ENCODE measurements around the gene PKD1L1. TPM values are rescaled to one million over a fixed set of nuclear protein-coding genes. Genes with fewer than 3 reads are reported as not detected.

Gene PKD1L1
- total RNA-seq, 1 experiment from 2014 or later, result not detected

DNA sequence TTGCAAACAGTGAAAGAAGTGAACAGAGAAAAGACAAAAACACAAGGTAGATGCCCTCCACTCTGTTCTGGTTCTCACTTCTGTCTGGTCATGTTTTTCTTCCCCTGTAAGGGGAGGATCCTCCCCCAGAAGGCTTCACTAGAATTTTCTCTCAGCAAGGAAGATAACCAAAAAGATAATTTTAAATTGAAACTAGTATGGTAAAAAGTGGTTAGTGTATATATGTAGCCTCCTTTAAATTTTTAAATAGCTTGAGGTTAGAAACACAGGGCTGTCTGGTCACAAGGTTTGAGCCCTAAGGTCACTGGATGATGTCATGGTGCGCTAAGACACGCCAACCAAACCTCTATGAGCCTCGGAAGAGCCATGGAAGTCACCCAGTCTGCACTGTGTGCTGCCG lies 5.6 kb upstream of the PKD1L1 start:
- no peak overlapping the region for H3K27ac ChIP-seq (ENCODE audit: low read depth, low read length, poor library complexity, severe bottlenecking)
- H3K36me3 ChIP-seq (ENCODE audit: insufficient read depth, low read length, poor library complexity, severe bottlenecking), result peaks cover 6% of the 10 kb centered on the region
- ChIA-PET POLR2A (ENCODE audit: low non-redundant PET) (no interaction called here), CTCF (interaction anchor here (0.6 kb wide), 1 partner anchor 16 kb away, joined by 3 read pairs; no protein-coding TSS in a partner anchor)
- DNase-seq (ENCODE audit: low spot score), result no peak
- H3K4me1 ChIP-seq (ENCODE audit: insufficient read depth, low read length, poor library complexity, severe bottlenecking), result no peaks in the 10 kb centered on the region
- no peaks in the 10 kb centered on the region for H3K27me3 ChIP-seq (replicated peaks; ENCODE audit: insufficient read depth, low read depth, low read length, poor library complexity)
- intact Hi-C loops (cut with micrococcal nuclease; ENCODE audit: unreplicated experiment), result no loop called here
- no peak overlapping the region for H3K4me3 ChIP-seq (ENCODE audit: low read depth, low read length, poor library complexity, severe bottlenecking)
- TF ChIP-seq, protein P1, sequence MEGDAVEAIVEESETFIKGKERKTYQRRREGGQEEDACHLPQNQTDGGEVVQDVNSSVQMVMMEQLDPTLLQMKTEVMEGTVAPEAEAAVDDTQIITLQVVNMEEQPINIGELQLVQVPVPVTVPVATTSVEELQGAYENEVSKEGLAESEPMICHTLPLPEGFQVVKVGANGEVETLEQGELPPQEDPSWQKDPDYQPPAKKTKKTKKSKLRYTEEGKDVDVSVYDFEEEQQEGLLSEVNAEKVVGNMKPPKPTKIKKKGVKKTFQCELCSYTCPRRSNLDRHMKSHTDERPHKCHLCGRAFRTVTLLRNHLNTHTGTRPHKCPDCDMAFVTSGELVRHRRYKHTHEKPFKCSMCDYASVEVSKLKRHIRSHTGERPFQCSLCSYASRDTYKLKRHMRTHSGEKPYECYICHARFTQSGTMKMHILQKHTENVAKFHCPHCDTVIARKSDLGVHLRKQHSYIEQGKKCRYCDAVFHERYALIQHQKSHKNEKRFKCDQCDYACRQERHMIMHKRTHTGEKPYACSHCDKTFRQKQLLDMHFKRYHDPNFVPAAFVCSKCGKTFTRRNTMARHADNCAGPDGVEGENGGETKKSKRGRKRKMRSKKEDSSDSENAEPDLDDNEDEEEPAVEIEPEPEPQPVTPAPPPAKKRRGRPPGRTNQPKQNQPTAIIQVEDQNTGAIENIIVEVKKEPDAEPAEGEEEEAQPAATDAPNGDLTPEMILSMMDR (conservative IDR thresholded peaks at IDR 0.05; ENCODE audit: low read depth, low read length), result no peak
- TF ChIP-seq EZH2 (IDR thresholded peaks at IDR 0.05; ENCODE audit: borderline replicate concordance, low read depth, low read length, poor library complexity, severe bottlenecking), result no peak
- no TSS peak for BruUV-seq (replicated peaks)
- no peaks in the 10 kb centered on the region for H3K9me3 ChIP-seq (ENCODE audit: low read depth, low read length, poor library complexity, severe bottlenecking)

DNA sequence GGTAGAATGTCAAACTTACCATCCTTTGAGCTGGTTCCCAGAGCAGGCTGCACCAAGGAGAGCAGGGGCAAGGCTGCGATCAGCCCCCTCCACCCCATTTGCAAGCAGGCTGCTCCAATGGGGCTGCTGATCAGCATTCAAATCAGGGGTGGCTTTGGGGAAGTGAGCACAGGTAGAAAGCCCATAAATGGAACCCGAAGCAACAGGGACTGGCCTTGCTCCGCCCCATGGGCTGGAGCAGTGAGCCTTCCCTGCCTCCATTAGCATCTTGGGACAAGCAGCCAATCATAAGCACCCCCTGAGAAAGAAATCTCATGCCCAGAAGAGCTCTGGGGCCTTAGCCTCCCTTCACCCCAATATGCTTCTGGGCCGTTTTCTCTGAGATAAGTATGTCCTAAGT lies 4.0 kb upstream of the PKD1L1 start:
- TF ChIP-seq, protein P1 (conservative IDR thresholded peaks at IDR 0.05; ENCODE audit: low read depth, low read length), result no peak
- no peak for TF ChIP-seq EZH2 (IDR thresholded peaks at IDR 0.05; ENCODE audit: borderline replicate concordance, low read depth, low read length, poor library complexity, severe bottlenecking)
- Histone ChIP-seq H3K36me3 (ENCODE audit: insufficient read depth, low read length, poor library complexity, severe bottlenecking) (peaks cover 6% of the 10 kb centered on the region), H3K9me3 (ENCODE audit: low read depth, low read length, poor library complexity, severe bottlenecking) (no peaks in the 10 kb centered on the region), H3K4me3 (ENCODE audit: low read depth, low read length, poor library complexity, severe bottlenecking) (no peak overlapping the region), H3K27me3 (replicated peaks; ENCODE audit: insufficient read depth, low read depth, low read length, poor library complexity) (no peaks in the 10 kb centered on the region), H3K4me1 (ENCODE audit: insufficient read depth, low read length, poor library complexity, severe bottlenecking) (no peaks in the 10 kb centered on the region), H3K27ac (ENCODE audit: low read depth, low read length, poor library complexity, severe bottlenecking) (no peak overlapping the region)
- BruUV-seq (replicated peaks), result no TSS peak
- DNase-seq (ENCODE audit: low spot score), result no peak
- POLR2A ChIA-PET (ENCODE audit: low non-redundant PET), result no interaction called here
- intact Hi-C loops (cut with micrococcal nuclease; ENCODE audit: unreplicated experiment), result no loop called here
- CTCF ChIA-PET, result no interaction called here

DNA sequence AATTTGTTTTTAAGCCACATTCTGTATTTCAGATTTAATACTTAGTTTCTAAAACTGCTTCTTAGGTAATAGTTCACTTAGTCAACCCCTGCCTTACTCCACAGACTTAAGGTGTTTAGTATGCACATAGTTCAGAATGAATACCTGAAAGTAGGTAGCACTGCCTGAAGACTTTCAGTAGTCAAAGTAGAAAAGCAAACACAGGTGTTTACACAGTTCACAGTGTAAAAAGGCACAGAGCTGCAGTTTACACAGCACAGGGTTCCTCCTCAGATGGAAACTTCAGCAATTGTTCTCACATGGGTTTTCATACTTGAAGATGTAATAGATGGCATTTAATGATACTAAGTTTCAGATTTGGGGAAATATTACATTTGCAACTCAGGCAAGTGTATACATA lies 3.1 kb upstream of the PKD1L1 start:
- Histone ChIP-seq H3K4me1 (ENCODE audit: insufficient read depth, low read length, poor library complexity, severe bottlenecking) (no peaks in the 10 kb centered on the region), H3K27ac (ENCODE audit: low read depth, low read length, poor library complexity, severe bottlenecking) (no peak overlapping the region), H3K4me3 (ENCODE audit: low read depth, low read length, poor library complexity, severe bottlenecking) (no peak overlapping the region), H3K9me3 (ENCODE audit: low read depth, low read length, poor library complexity, severe bottlenecking) (no peaks in the 10 kb centered on the region), H3K36me3 (ENCODE audit: insufficient read depth, low read length, poor library complexity, severe bottlenecking) (no peaks in the 10 kb centered on the region), H3K27me3 (replicated peaks; ENCODE audit: insufficient read depth, low read depth, low read length, poor library complexity) (no peaks in the 10 kb centered on the region)
- BruUV-seq (replicated peaks), result no TSS peak
- DNase-seq (ENCODE audit: low spot score), result no peak
- POLR2A ChIA-PET (ENCODE audit: low non-redundant PET), result no interaction called here
- TF ChIP-seq EZH2 (IDR thresholded peaks at IDR 0.05; ENCODE audit: borderline replicate concordance, low read depth, low read length, poor library complexity, severe bottlenecking), result no peak
- TF ChIP-seq, protein P1 (conservative IDR thresholded peaks at IDR 0.05; ENCODE audit: low read depth, low read length), result no peak
- CTCF ChIA-PET, result no interaction called here
- intact Hi-C loops (cut with micrococcal nuclease; ENCODE audit: unreplicated experiment), result no loop called here
